Stimulated activated CD4-positive, alpha-beta T cell treated with anti-CD3 and anti-CD28 coated beads, Interleukin-12 subunit alpha, Interleukin-12 subunit beta, amount 100 ng/mL, for 24 hours (primary cell): Measurements from ENCODE around the gene PSMB5.
A peak's percentile ranks its signal among the peaks of the same experiment; 100 is the strongest.

Experiments used
- DNase-seq, 2 experiments: peaks; one replicate each; pipeline ENCODE4 v3.0.0-alpha.2; 2020; ENCODE audit warnings: low read depth in 2 of 2

PSMB5 gene

GRCh38 chr14:23058654-23059504 lies 24.2 kb upstream of the PSMB5 start:
- DNase-seq = no peak

DNA sequence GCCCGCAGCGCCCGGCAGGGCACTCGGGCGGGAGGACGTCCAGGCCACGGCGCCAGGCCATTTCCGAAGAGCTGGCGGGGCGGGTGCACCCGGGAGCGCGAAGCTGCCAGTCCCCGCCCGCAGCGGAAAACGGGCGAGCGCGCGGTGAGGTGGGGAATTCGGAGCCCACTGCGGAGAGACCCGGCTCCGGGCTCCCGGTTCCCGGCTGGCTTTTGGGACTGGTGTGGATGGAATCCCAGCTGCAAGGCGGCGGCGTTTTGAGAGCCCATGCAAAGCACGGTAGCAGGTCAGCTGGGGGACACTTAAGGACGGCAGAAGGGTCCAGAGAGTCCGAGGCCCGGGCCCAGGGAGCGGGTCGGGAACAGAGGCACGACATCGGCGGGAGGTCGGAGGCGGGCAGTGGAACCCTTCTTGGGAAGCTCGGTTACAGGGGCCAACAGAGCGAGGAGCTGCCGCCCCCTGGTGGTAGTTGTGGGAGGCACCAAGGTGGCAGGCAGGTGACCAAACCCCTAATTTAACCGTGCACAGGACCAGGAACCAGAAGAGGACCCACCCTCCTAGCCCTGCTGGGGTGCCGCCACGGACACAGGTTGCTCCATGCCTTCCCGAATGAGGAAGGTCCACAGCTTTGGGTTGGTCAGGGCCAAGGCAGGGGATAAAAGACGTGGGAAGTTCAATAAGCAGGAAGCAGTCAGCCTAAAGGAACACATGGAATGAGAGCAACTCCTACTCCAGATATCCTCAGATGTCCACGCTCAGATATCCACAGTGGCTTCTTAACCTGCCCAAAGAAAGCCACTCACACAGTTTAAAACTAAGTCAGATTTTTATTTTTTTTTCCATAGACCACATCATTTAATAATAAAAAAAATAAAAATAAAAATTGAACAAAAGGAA lies 23.3 kb upstream of the PSMB5 start:
- peak; percentile 65 to 86 for DNase-seq

GRCh38 chr14:23056956-23057756 lies 22.5 kb upstream of the PSMB5 start, which contains the start of gene CDH24:
Gene CDH24 (minus strand): TSS chr14:23057520. CDS start chr14:23055733, 1,787 bp downstream.
- peak in 1 of 2 experiments; percentile 69 for DNase-seq

- DNase-seq = peak in 1 of 2 experiments; percentile 64
Observed at GRCh38 chr14:23056145-23056955, 21.6 kb upstream of the PSMB5 start.

- no peak for DNase-seq
Observed at GRCh38 chr14:23055621-23056144, 21.0 kb upstream of the PSMB5 start.

DNA sequence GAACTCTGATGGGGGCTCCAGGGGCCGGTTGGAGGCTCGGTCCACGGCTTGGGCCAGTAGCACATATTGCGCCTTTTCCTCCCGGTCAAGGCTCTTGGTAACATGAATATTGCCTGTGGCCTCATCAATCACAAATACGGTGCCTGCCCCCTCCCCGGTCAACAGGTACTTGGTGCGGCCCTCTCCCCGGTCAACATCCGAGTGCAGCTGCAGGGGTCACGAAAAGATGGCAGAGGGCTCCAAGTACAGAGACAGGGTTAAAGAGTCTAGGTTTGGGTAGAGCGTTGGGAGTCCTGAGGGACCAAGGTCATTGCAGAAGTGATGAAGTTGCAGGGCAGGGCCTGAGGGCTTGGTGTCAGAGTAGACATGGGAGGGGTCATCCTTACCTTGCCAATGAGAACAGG lies 20.4 kb upstream of the PSMB5 start:
- no peak for DNase-seq

- no peak for DNase-seq
Observed at GRCh38 chr14:23054000-23054811, 19.5 kb upstream of the PSMB5 start.

- no peak for DNase-seq
Observed at GRCh38 chr14:23053426-23053825, 18.7 kb upstream of the PSMB5 start.

GRCh38 chr14:23052671-23053070 lies 18.0 kb upstream of the PSMB5 start:
- no peak for DNase-seq

- DNase-seq = no peak
Observed at GRCh38 chr14:23052182-23052623, 17.5 kb upstream of the PSMB5 start.

DNA sequence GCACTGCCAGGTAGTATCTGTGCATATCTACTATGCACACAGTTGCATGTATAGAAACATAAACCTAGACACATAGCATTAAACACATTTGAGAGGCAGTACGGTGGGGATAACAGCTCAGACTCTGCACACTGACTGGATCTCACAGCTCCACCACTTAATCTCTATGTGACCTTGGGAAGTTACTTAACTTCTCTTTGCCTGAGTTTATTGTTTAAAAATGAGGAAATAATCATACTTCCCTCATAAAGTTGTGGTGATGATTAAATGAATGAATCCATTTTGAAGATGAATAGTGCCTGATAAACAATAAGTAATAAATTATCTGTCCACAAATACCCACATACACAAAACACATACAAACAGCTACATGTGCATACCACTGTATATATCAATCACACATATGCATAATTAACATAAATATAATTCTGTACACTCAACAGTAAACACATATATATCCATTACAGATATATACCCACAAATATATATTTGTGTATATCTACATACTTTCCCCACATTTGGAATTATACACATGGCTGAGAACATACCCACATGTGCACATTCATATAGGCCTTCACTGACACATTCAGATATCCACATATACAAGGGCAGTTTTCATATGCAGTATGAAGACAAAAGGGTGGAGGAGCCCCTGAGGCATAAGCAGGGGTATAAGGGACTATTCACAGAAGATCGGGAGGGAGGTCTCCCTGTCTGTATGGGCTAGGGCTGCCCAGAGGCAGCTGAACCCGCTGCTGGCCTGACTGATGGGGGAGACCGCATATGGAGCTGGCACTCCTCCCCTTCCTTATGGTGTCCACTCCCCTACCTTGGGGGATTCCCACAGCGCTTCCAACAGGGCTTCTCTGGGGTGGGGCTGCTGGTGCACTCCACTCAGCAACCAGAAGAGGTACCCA lies 16.7 kb upstream of the PSMB5 start:
- DNase-seq = no peak

- DNase-seq = no peak
Observed at GRCh38 chr14:23049011-23049410, 14.3 kb upstream of the PSMB5 start.

DNA sequence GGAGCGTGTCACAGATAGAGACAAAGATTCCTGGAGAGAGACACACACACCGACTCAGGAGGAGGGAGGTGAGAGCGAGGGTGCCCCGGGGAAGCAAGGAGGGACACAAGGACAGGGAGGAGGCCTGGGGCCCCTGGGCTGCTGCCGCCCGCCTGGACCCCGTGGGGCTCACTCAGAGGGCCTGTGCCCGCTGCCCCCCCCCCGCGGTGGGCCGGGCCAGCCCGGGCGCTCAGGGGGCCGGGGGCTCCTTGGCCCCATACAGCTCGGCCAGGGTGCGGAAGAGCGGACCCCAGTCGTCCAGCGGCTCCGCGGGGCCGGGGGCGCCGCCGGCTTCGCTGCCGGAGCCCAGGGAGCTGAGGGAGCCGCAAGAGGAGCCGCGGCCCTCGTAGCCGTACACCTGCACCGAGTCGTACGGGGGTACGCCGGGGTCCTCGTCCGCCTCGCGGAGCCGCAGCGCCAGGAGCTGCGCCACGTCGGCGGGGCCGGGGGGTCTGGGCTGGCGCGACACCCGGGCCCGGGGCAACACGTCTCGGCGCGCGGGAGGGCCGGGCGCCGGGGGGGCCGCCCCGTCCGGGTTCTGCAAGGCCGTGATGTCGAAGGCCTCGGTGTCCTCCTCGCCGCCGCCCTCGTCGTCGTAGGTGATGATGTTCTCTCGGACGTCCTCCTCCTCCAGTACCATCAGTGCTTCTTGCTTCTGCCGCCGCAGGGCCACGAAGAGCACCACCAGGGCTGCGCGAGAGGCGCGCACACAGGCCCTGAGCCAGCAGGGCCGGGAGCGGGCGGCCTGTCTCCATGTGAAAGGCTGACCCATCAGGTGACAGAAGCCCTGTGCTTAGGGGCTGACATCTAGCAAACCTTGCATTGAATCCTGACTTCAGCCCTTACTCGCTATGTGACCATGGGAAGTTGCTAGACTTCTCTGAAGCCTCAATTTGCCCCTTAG lies 13.3 kb upstream of the PSMB5 start:
- no peak for DNase-seq

DNA sequence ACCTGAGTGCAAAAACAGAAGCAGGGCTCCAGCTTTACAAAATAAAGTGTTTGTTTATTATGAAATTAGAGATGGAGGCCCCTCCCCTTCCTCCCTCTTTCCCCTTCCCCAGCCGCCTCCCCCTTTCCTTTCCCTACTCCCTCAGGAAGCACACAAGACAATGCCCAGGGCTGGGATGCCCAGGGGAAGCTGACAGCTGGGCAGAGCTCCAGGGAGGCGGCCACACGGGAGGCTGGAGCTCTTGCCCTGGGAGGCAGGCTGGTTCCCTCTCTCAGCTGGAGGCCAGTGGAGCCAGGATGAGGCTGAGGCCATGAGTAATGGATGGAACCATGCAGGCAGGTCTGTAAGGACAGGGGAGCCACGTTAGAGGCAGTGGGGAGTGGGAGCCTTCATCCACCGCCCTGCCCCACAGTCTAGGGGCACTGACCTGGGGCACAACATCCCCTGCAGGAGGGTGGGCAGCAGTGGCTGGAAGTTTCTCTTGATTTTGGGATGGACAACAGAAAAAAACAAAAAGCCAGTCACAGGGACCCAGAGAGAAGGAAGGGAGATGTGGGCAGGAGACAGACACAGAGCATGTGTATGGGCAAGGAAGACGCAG lies 12.4 kb upstream of the PSMB5 start:
- DNase-seq = no peak

DNA sequence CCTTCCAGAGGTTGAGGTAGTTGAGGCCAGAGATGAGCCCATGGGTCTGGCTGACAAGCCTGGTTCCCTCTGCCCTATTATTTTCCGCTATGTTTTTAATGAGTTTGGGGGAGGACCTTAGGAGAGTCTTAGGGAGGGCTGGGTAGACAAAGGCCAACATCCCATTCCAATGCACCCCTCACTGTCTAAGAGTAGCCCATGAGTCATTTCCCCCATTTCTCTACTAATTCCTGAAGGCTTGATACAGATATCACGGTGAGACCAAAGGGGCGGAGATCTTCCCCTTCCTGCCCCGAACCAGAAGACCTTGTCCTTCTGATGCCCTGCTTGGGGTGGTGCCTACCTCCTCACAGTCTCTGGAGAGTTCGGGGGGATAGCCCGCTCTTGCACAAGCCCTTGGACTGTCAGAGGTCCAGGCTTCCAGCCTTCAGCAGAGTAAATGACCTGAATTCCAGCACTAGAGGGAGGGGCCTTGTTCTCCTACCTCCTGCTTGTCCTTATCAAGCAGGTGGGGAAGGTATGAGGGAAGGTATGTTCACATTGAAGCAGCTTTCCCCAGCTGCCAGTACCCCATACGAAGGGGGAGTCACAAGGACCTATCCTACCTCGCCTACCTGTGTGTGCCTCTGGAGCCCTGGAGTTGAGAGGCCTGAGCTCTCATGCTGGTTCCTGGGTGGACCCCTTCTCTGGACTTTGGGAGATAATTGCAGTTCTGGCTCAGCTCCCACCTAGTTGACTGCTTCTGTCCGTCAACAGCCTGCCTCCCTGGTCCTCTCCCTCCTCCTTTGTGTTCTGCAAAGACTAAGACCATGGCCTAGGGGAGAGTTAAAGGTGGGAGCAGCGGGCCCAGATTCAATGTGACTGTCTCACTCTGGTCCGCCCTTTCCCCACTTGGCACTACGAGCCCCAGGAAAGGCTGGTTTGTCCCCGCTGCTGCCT lies 11.0 kb upstream of the PSMB5 start:
- no peak for DNase-seq

DNA sequence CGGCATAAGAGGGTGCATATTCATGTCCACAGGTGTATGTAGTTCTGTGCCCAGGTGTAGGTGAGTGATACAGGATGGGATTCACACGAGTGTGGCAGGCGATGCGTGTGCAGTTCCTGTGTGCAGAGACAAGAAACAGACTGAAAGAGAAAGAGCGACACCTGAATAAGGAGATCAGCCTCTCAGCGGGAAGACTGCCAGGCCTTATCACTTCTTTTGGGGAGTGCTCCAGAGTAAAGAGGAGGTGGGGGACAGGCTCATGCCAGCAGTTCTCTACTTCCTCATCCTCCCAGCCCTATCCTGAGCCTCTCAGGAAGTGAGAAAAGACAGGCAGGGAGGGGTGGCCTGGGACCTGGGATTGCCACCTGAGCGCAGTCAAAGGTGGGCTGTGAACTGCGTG lies 10.1 kb upstream of the PSMB5 start:
- no peak for DNase-seq
